HepG2 (cell line): ENCODE data around the gene SAMM50. TPM values are rescaled to one million over a fixed set of nuclear protein-coding genes. Genes with fewer than 3 reads are reported as not detected.

Experiments
- ATAC-seq: fragments of 200-7000 bp; cut with Tn5 transposase; 3 replicates; pipeline ENCODE4 v1.9.1; 2020; ENCODE audit warnings: mild to moderate bottlenecking, moderate library complexity
- BruUV-seq: library from RNA; stranded (reverse); fragments of 400-500 nt; replicated peaks from 2 replicates; lab custom pipeline; 2021; lab: Mats Ljungman, UMichigan
- CTCF ChIA-PET: fragments of 300-600 bp; formaldehyde crosslinking; extraction: SDS; loops from one replicate; lab custom pipeline; 2021; ENCODE audit warnings: low total read pairs, inconsistent platforms, low intra/inter-chr PET ratio; lab: Yijun Ruan, JAX
- POLR2A ChIA-PET: fragments of 350-600 bp; sonication (Branson Sonifier 250); formaldehyde crosslinking; loops from one replicate; lab custom pipeline; 2020; ENCODE audit warnings: antibody characterized with exemption, inconsistent platforms; lab: Yijun Ruan, JAX
- DNase-seq: peaks from one replicate; pipeline ENCODE4 v3.0.0-alpha.2; 2015; ENCODE audit warnings: low spot score
- FAIRE-seq: peaks from 3 replicates; lab custom pipeline; 2011; peaks lifted over from hg19 to GRCh38; lab: Jason Lieb, UNC
- H2AFZ ChIP-seq: one replicate; pipeline ENCODE4 v1.6.1; 2011; ENCODE audit warnings: low read length, inconsistent platforms
- H3K27ac ChIP-seq: fragments of 300-600 bp; 3 replicates; pipeline ENCODE4 v1.8.0; 2011; ENCODE audit warnings: mixed run types, mild to moderate bottlenecking, mixed read lengths, low read length, inconsistent platforms; ENCODE audit not compliant: insufficient read depth; ENCODE audit errors: extremely low read length
- H3K27me3 ChIP-seq, 2 experiments: fragments of 200-600 bp in 1 of 2; 2 replicates in 1 of 2; 3 replicates in 1 of 2; pipeline versions ENCODE4 v1.6.0 to v1.8.0; 2011; ENCODE audit warnings: low read length in 2 of 2, mild to moderate bottlenecking in 2 of 2, moderate library complexity in 2 of 2, inconsistent platforms in 1 of 2; ENCODE audit not compliant: insufficient read depth in 2 of 2, control insufficient read depth in 1 of 2
- H3K36me3 ChIP-seq, 2 experiments: fragments of 200-600 bp in 1 of 2; replicated peaks in 1 of 2; 2 replicates in 1 of 2; 3 replicates in 1 of 2; pipeline versions ENCODE4 v1.5.1 to v1.8.0; 2011; ENCODE audit warnings: low read length in 2 of 2, inconsistent platforms in 1 of 2; ENCODE audit not compliant: insufficient read depth in 2 of 2, control insufficient read depth in 1 of 2
- H3K4me1 ChIP-seq: 2 replicates; pipeline ENCODE4 v1.5.1; 2012; ENCODE audit warnings: low read length, inconsistent platforms; ENCODE audit not compliant: insufficient read depth
- H3K4me2 ChIP-seq: 2 replicates; pipeline ENCODE4 v1.6.0; 2011; ENCODE audit warnings: low read depth, low read length, inconsistent platforms
- H3K4me3 ChIP-seq, 3 experiments: fragments of 200-600 bp in 1 of 3; sonication (generic), shearing (Covaris generic) in 1 of 3; replicated peaks in 1 of 3; 2 replicates each; pipeline ENCODE4 v1.5.1; 2011 to 2016; ENCODE audit warnings: low read length in 3 of 3, inconsistent platforms in 2 of 3, low read depth in 2 of 3, mild to moderate bottlenecking in 2 of 3, control low read depth in 1 of 3, mixed read lengths in 1 of 3; ENCODE audit not compliant: insufficient read depth in 1 of 3
- H3K79me2 ChIP-seq: one replicate; pipeline ENCODE4 v1.6.1; 2011; ENCODE audit warnings: low read length, inconsistent platforms; ENCODE audit not compliant: insufficient read depth
- H3K9ac ChIP-seq: 2 replicates; pipeline ENCODE4 v1.6.0; 2011; ENCODE audit warnings: mild to moderate bottlenecking, low read depth, low read length, inconsistent platforms; ENCODE audit not compliant: insufficient read depth
- H3K9me3 ChIP-seq: 2 replicates; pipeline ENCODE4 v1.5.1; 2012; ENCODE audit warnings: mild to moderate bottlenecking, low read length
- H4K20me1 ChIP-seq: 2 replicates; pipeline ENCODE4 v1.6.0; 2011; ENCODE audit warnings: inconsistent platforms, mild to moderate bottlenecking, low read length, moderate library complexity; ENCODE audit not compliant: insufficient read depth
- ARID2 ChIP-seq: sonication (generic); formaldehyde crosslinking; IDR thresholded peaks from 2 replicates; pipeline ENCODE4 v1.8.1; 2022; ENCODE audit warnings: mild to moderate bottlenecking, missing genetic modification reagents, borderline replicate concordance
- ASH2L ChIP-seq: fragments of 300-600, 200-600 bp; sonication (generic); IDR thresholded peaks from 2 replicates; pipeline ENCODE4 v1.7.0; 2017; ENCODE audit warnings: low read depth, mild to moderate bottlenecking, moderate library complexity, mixed read lengths, low read length; ENCODE audit not compliant: insufficient read length
- BHLHE40 ChIP-seq: IDR thresholded peaks from 2 replicates; pipeline ENCODE4 v1.6.1; 2011; ENCODE audit warnings: low read length, improper control_type of control experiment
- CREB1 ChIP-seq, 2 experiments: fragments of 450-650 bp in 1 of 2; IDR thresholded peaks; 2 replicates each; pipeline ENCODE4 v1.6.1; 2016 to 2017; ENCODE audit warnings: control low read depth in 1 of 2, mild to moderate bottlenecking in 1 of 2, missing compliant biosample characterization in 1 of 2, missing genetic modification characterization in 1 of 2
- HNF4G ChIP-seq, 2 experiments: sonication (generic) in 1 of 2; formaldehyde crosslinking in 1 of 2; IDR thresholded peaks; 2 replicates each; pipeline versions ENCODE4 v1.4.0 to v1.6.1; 2011 to 2020; ENCODE audit warnings: borderline replicate concordance in 2 of 2, low read depth in 2 of 2, mild to moderate bottlenecking in 2 of 2, low read length in 1 of 2, missing genetic modification reagents in 1 of 2, moderate library complexity in 1 of 2
- PRPF4 ChIP-seq: fragments of 200-400 bp; formaldehyde crosslinking; IDR thresholded peaks from 2 replicates; pipeline ENCODE4 v1.6.1; 2016; ENCODE audit warnings: low read length, low read depth; ENCODE audit not compliant: poor library complexity, severe bottlenecking
- SNAPC5 ChIP-seq: sonication (generic); formaldehyde crosslinking; IDR thresholded peaks from 2 replicates; pipeline ENCODE4 v1.8.1; 2023; ENCODE audit warnings: mild to moderate bottlenecking, missing genetic modification reagents, borderline replicate concordance
- ZNF354B ChIP-seq: sonication (generic); formaldehyde crosslinking; IDR thresholded peaks from 2 replicates; pipeline ENCODE4 v1.8.0; 2022; ENCODE audit warnings: mild to moderate bottlenecking, missing genetic modification reagents
- ZNF878 ChIP-seq: sonication (generic); formaldehyde crosslinking; IDR thresholded peaks from 2 replicates; pipeline ENCODE4 v1.8.1; 2023; ENCODE audit warnings: mild to moderate bottlenecking, missing genetic modification reagents, moderate library complexity
- WGBS: methylation state at CpG from one replicate; pipeline ENCODE4 v1.1.6; 2017; ENCODE audit warnings: low lambda C conversion rate; 5-methylcytosine and 5-hydroxymethylcytosine counted together
- in situ Hi-C: cut with HindIII; loops from 2 replicates; pipeline ENCODE4 v1.10.0; 2017; ENCODE audit warnings: low pct_unique_long_range_greater_than_20kb; ENCODE audit not compliant: extremely low pct_ligation_motif_present
- intact Hi-C: fragments of 100-400 bp; cut with micrococcal nuclease; formaldehyde crosslinking; loops from one replicate; pipeline ENCODE4 v1.10.0; 2022; ENCODE audit not compliant: unreplicated experiment
- polyA plus RNA-seq, 8 experiments: library from polyadenylated mRNA; depleted of rRNA in 3 of 8; stranded (reverse) in 7 of 8; unstranded in 1 of 8; fragments of >200 nt; fragmentation: Illumina TruSeq in 4 of 8; extraction: Trizol in 4 of 8; gene quantifications; 2 replicates each; pipeline versions ENCODE4 v1.2.1 to v1.2.3, GENCODE V29; 2011 to 2016; ENCODE audit warnings: low read depth in 4 of 8, missing spikeins in 1 of 8, mixed read lengths in 1 of 8; ENCODE audit not compliant: insufficient read depth in 1 of 8
- total RNA-seq, 5 experiments: library from RNA; depleted of rRNA; stranded (reverse); fragments of >200 nt; fragmentation: Illumina TruSeq; extraction: Trizol; gene quantifications; 2 replicates each; pipeline ENCODE4 v1.2.3, GENCODE V29; 2016; ENCODE audit warnings: low read depth in 1 of 5

SAMM50 gene
- total and polyA plus RNA-seq, 2 of the 13 experiments (the other 11 are each of a cell fraction or from before 2014, with no cell fraction given): 34.7 to 63.4 TPM

- Histone ChIP-seq H2AFZ (peak overlapping the region; percentile 59), H3K9me3 (no peaks in the 10 kb centered on the region), H3K4me2 (peak overlapping the region; percentile 87), H4K20me1 (no peaks in the 10 kb centered on the region), H3K9ac (peak overlapping the region; percentile 84), H3K4me3 (peak overlapping the region; percentile 77 to 99 (median 96)), H3K27me3 (no peaks in the 10 kb centered on the region; a peak in 1 of 5 replicates), H3K27ac (peak overlapping the region; percentile 89), H3K79me2 (peaks cover 31% of the 10 kb centered on the region), H3K4me1 (peaks cover 31% of the 10 kb centered on the region), H3K36me3 (no peaks in the 10 kb centered on the region)
- peak; percentile 10 for DNase-seq
- ChIA-PET CTCF (no interaction called here), POLR2A (interaction anchor here (0.9 to 2.0 kb wide), 6 partner anchors 10 to 34 kb away, joined by 4 to 21 read pairs (median 6); partner anchors contain the start of gene PNPLA3)
- TF ChIP-seq ASH2L: peak; percentile 5
- no peak for TF ChIP-seq HNF4G (IDR thresholded peaks at IDR 0.05; ENCODE audit: borderline replicate concordance, low read depth, low read length)
- TF ChIP-seq HNF4G (CRISPR knock-in tag; IDR thresholded peaks at IDR 0.05; ENCODE audit: borderline replicate concordance, low read depth): 0 out of 2 replicates have a peak, but pooled peaks have one; percentile 4
- TF ChIP-seq PRPF4: peak; percentile 14
- 0 out of 2 replicates have a peak, but pooled peaks have one; percentile 51 for TF ChIP-seq ARID2
- no peak for TF ChIP-seq ZNF354B (CRISPR knock-in tag)
- TF ChIP-seq CREB1 (IDR thresholded peaks at IDR 0.05): no peak
- TF ChIP-seq CREB1 (CRISPR knock-in tag; IDR thresholded peaks at IDR 0.05): no peak
- TF ChIP-seq BHLHE40: no peak
- TF ChIP-seq ZNF878 (CRISPR knock-in tag): no peak
- TF ChIP-seq SNAPC5: 0 out of 2 replicates have a peak, but pooled peaks have one; percentile 42
- intact Hi-C loops: no loop called here
- peak; percentile 1 for ATAC-seq
- peak; percentile 44 for FAIRE-seq
- in situ Hi-C loops: no loop called here
- BruUV-seq: TSS peak; percentile 52
- 15% methylated on average over 17 of the region's 17 CpGs for WGBS
These were observed 891 bp downstream of the SAMM50 start for GRCh38 chr22:43955883-43956782.
